NCI-H748 treated with DMSO at 0.1 percent for 48 hours (cell line): ENCODE measurements around the gene RAB6A.

Experiments
- DNase-seq: peaks from one replicate; lab custom pipeline; 2025; lab: John Stamatoyannopoulos, UW

RAB6A gene

GRCh38 chr11:73652856-73653559 lies 107.9 kb downstream of the RAB6A start:
- no peak for DNase-seq

- DNase-seq, result no peak
These were observed 108.7 kb downstream of the RAB6A start for GRCh38 chr11:73652046-73652730.

GRCh38 chr11:73651661-73652045 lies 109.2 kb downstream of the RAB6A start:
- no peak for DNase-seq

GRCh38 chr11:73651252-73651651 lies 109.6 kb downstream of the RAB6A start:
- no peak for DNase-seq

- DNase-seq, result no peak
These were observed 110.5 kb downstream of the RAB6A start for GRCh38 chr11:73650400-73650799.

GRCh38 chr11:73649206-73649605 lies 111.7 kb downstream of the RAB6A start:
- DNase-seq, result no peak

- DNase-seq, result no peak
These were observed 112.3 kb downstream of the RAB6A start for GRCh38 chr11:73648571-73649046.

- no peak for DNase-seq
These were observed 112.8 kb downstream of the RAB6A start for GRCh38 chr11:73648121-73648520.

- DNase-seq, result peak; percentile 90
These were observed 113.3 kb downstream of the RAB6A start for GRCh38 chr11:73647459-73648100.

GRCh38 chr11:73645972-73646631 lies 114.8 kb downstream of the RAB6A start, which contains the start of gene PLEKHB1:
TSS of gene PLEKHB1 (plus strand) at chr11:73646581. CDS start at chr11:73646609, 28 bp downstream.
- no peak for DNase-seq

GRCh38 chr11:73645121-73645969 lies 115.5 kb downstream of the RAB6A start:
- DNase-seq, result no peak

GRCh38 chr11:73641668-73642067 lies 119.2 kb downstream of the RAB6A start:
- DNase-seq, result no peak

GRCh38 chr11:73640592-73640991 lies 120.3 kb downstream of the RAB6A start:
- no peak for DNase-seq

GRCh38 chr11:73637012-73637411 lies 123.9 kb downstream of the RAB6A start:
- DNase-seq, result no peak

GRCh38 chr11:73636249-73636648 lies 124.6 kb downstream of the RAB6A start:
- DNase-seq, result no peak

GRCh38 chr11:73635721-73636120 lies 125.2 kb downstream of the RAB6A start:
- DNase-seq, result no peak

- no peak for DNase-seq
These were observed 126.9 kb downstream of the RAB6A start for GRCh38 chr11:73633999-73634398.

- DNase-seq, result no peak
These were observed 127.9 kb downstream of the RAB6A start for GRCh38 chr11:73632996-73633395.

GRCh38 chr11:73629907-73630306 lies 131.0 kb downstream of the RAB6A start:
- no peak for DNase-seq

GRCh38 chr11:73625696-73626318 lies 135.1 kb downstream of the RAB6A start:
- peak; percentile 56 for DNase-seq
